ENCODE results near the gene SRCAP.

Gene SRCAP

GRCh38 chr16:30756781-30757100, 57.8 kb downstream of the SRCAP start:
- DNase-seq (ENCODE audit: low read depth) = no peak
- no peak for TF ChIP-seq CTCF (IDR thresholded peaks at IDR 0.05; ENCODE audit: insufficient read depth, low read depth, low read length, missing control alignments)

GRCh38 chr16:30757316-30757715, 58.3 kb downstream of the SRCAP start:
- no peak for TF ChIP-seq CTCF (IDR thresholded peaks at IDR 0.05; ENCODE audit: insufficient read depth, low read depth, low read length, missing control alignments)
- no peak overlapping the region for H3K4me3 ChIP-seq (ENCODE audit: low read length)
- no peak for DNase-seq (ENCODE audit: low read depth)

More at GRCh38 chr16:30756781-30757100, 57.8 kb downstream of the SRCAP start:
- H3K4me3 ChIP-seq (ENCODE audit: low read length) = no peak overlapping the region

GRCh38 chr16:30758988-30759491, 60.1 kb downstream of the SRCAP start:
- no peak for TF ChIP-seq CTCF (IDR thresholded peaks at IDR 0.05; ENCODE audit: insufficient read depth, low read depth, low read length, missing control alignments)
- no peak overlapping the region for H3K4me3 ChIP-seq (ENCODE audit: low read length)
- DNase-seq (ENCODE audit: low read depth) = no peak

- TF ChIP-seq CTCF (IDR thresholded peaks at IDR 0.05; ENCODE audit: insufficient read depth, low read depth, low read length, missing control alignments) = no peak
- DNase-seq (ENCODE audit: low read depth) = no peak
- H3K4me3 ChIP-seq (ENCODE audit: low read length) = no peak overlapping the region
Observed at GRCh38 chr16:30760001-30760559, 61.1 kb downstream of the SRCAP start.

- H3K4me3 ChIP-seq (ENCODE audit: low read length) = peak overlapping the region; percentile 94
- no peak for DNase-seq (ENCODE audit: low read depth)
- TF ChIP-seq CTCF (IDR thresholded peaks at IDR 0.05; ENCODE audit: insufficient read depth, low read depth, low read length, missing control alignments) = no peak
Observed at GRCh38 chr16:30760577-30761426, 61.8 kb downstream of the SRCAP start.

- TF ChIP-seq CTCF (IDR thresholded peaks at IDR 0.05; ENCODE audit: insufficient read depth, low read depth, low read length, missing control alignments) = no peak
- H3K4me3 ChIP-seq (ENCODE audit: low read length) = peak overlapping the region; percentile 94
- DNase-seq (ENCODE audit: low read depth) = peak; percentile 64
Observed at GRCh38 chr16:30761427-30761927, 62.5 kb downstream of the SRCAP start.

All from epithelial cell of esophagus (primary cell).